Fibroblast of pulmonary artery (primary cell): ENCODE measurements around the gene COIL.
"Not testable (repeated sequence)": the region's sequence is repeated elsewhere in the genome, so short reads cannot be mapped to it uniquely, and the experiment has no call there.

Experiments used
- DNase-seq: peaks from one replicate; pipeline ENCODE4 v3.0.0-alpha.2; 2010; ENCODE audit warnings: low read depth
- H3K4me3 ChIP-seq: replicated peaks from 2 replicates; pipeline ENCODE4 v1.5.1; 2011; ENCODE audit warnings: low read depth, mild to moderate bottlenecking, control low read depth, low read length, moderate library complexity
- TF ChIP-seq, protein P1 (sequence below): IDR thresholded peaks from 2 replicates; pipeline ENCODE4 v1.5.1; 2011; ENCODE audit warnings: mild to moderate bottlenecking, control low read depth, low read length, inconsistent platforms; ENCODE audit errors: missing control alignments

Gene COIL

DNA sequence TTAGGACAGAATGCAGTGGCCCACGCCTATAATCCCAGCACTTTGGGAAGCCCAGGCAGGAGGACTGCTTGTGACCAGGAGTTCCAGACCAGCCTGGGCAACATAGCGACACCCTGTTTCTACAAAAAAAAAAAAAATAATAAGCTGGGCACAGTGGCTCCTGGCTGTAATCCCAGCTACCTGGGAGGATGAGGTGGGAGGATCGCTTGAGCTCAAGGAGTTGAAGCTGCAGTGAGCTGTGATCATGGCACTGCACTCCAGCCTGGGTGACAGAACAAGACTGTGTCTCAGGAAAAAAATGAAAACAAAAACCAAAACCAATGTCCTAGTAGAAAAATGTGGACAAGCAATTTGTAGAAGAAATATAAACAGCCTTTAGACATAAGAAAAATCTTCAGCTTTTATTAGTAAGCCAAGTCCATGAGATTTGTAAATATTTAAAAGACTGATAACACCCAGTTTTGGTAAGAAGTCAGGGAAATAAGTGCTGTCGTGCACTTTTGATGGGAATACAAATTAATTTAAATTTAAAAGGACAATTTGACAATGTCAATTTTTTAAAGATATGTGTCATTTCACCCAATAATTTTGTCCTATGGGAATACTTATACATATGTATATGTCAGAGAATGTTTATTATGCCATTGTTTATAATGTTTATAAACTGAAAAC, 28.2 kb upstream of the COIL start:
- TF ChIP-seq, protein P1, sequence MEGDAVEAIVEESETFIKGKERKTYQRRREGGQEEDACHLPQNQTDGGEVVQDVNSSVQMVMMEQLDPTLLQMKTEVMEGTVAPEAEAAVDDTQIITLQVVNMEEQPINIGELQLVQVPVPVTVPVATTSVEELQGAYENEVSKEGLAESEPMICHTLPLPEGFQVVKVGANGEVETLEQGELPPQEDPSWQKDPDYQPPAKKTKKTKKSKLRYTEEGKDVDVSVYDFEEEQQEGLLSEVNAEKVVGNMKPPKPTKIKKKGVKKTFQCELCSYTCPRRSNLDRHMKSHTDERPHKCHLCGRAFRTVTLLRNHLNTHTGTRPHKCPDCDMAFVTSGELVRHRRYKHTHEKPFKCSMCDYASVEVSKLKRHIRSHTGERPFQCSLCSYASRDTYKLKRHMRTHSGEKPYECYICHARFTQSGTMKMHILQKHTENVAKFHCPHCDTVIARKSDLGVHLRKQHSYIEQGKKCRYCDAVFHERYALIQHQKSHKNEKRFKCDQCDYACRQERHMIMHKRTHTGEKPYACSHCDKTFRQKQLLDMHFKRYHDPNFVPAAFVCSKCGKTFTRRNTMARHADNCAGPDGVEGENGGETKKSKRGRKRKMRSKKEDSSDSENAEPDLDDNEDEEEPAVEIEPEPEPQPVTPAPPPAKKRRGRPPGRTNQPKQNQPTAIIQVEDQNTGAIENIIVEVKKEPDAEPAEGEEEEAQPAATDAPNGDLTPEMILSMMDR: no peak
- DNase-seq: no peak
- H3K4me3 ChIP-seq: no peak overlapping the region

DNA sequence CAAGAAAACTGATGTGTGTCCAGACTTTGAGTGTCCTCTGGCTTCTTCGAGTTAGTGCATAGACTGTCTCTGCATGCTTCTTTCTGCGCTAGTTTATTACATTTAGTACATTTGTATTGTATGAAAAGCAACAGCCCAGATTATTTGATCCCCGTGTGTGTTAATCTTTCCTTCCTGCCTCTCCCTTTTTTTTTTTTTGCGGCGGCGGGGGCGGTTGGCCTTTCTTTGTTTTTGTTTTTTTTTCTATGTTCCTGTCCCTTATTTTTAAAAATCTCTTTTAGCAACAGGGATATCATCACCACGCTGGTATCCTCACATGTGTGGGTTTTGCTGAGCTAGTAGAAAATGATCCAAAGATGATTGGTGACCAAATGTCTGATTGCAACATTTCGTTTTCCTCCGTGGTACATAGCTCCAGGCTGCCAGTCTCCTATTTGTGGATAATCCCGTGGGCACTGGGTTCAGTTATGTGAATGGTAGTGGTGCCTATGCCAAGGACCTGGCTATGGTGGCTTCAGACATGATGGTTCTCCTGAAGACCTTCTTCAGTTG, 26.5 kb upstream of the COIL start:
- no peak for DNase-seq
- TF ChIP-seq, protein P1: no peak
- H3K4me3 ChIP-seq: no peak overlapping the region

DNA sequence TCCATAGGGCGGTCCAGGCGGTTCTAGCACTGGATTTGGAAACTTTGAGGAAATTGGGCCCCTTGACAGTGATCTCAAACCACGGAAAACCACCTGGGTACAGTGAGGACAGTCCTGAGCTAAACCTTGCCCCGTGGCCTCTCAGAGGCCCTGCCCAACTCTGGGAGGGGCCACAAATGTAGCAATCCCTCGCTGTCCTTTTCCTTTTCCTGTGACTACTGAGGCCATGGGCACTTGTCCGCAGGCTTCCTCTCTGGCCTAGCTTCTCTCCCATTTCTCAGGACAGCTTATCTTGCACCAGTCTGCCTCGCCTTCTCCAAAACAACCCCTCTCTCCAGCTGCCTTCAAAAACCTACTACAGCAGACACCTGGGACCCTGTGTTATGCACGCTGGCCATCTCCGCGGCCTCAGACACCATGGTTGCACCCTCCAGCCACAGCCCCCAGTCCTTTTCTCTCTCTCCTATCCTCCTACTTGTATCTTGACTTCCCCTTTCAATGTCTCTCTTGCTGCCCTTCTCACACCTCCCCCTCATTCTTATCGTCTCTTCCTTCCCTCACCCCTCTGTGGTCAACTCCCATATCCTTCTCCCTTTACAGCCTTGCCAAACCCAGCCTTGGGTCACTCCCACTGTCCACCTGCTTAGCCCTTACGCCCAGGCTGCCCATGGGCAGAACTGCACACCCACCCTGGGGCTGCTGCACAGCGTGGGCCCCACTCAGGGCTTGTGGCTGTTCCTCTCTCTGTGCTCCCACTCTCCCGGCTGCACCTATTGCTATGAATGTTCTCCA, 24.7 kb upstream of the COIL start:
- H3K4me3 ChIP-seq: no peak overlapping the region
- no peak for DNase-seq
- TF ChIP-seq, protein P1: no peak

DNA sequence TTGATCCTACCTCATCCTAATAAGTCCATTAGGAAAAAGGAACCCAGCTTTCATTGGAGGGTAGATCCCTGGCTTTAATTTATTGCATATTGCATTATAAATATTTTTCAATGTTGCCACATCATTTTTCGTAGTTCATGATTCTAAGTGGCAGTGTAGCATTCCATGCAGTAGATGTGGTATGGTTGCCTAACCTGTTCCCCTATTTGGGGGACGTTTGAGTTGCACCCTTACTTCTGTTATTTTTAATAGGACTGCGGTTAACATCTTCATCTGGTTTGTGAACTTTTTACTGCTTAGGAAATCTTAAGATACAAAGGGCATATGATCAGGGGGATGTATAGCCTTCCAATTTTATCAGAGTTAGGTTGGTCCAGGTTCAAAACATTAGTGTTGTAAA, 22.5 kb upstream of the COIL start:
- TF ChIP-seq, protein P1: no peak
- H3K4me3 ChIP-seq: no peak overlapping the region
- no peak for DNase-seq

DNA sequence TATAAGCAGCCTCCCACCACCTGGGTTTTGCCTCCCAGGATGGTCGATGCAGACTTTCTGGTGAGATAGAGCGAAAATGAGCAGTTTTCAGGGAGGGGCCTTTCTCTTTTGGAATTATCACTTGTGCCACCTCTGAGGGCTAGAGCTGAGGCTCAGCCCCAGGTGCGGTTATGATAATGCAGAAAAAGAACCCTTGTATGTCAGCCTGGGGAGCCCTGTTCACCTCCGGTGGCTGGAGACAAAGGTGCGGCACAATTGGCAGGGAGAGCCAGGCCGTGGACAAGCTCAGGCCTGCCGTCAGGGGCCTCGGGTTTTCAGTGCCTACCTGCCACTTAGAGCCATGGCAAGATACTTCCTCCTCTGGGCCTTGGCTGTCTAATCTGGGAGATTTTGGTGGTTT, 21.5 kb upstream of the COIL start:
- no peak for DNase-seq
- TF ChIP-seq, protein P1: no peak
- H3K4me3 ChIP-seq: no peak overlapping the region

DNA sequence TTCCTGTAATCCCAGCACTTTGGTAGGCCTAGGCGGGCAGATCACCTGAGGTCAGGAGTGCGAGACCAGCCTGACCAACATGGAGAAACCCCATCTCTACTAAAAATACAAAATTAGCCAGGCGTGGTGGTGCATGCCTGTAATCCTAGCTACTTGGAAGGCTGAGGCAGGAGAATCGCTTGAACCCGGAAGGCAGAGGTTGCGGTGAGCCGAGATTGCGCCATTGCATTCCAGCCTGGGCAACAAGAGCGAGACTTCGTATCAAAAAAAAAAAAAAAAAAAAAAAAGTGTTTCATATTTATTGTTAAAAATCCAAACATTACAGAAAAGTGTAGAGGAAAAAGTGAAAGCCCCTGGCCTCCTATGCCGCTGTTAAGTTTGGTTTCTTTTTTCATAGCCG, 19.7 kb upstream of the COIL start:
- DNase-seq, H3K4me3 ChIP-seq: not testable (repeated sequence)

DNA sequence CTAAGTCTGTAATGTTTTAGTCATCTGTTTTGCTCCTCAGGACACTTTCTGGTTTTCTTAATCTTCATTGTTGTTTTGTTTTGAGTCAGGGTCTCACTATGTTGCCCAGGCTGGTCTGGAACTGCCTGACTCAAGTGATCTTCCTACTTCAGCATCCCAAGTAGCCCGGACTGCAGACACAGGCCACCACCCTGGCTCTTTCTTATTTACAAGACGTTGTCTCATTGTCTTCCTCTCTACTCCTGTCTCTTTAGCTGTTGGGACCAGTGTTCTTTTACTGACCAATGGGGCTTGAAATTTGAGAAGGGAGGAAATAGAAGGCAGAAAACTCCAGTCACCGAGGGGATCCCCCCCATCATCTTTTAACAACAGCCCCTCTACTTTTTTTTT, 18.2 kb upstream of the COIL start:
- DNase-seq: no peak
- TF ChIP-seq, protein P1: no peak
- peak overlapping the region; percentile 84 for H3K4me3 ChIP-seq
